KBM-7 (cell line): Measurements from ENCODE around the gene NAGK.
"Not testable (repeated sequence)": the region's sequence is repeated elsewhere in the genome, so short reads cannot be mapped to it uniquely, and the experiment has no call there.

ENCODE experiments used
- DNase-seq: peaks from one replicate; pipeline ENCODE4 v3.0.0-alpha.2; 2015
- in situ Hi-C: fragments of 300-500 bp; cut with MboI; formaldehyde crosslinking; loops from 2 replicates; pipeline ENCODE4 v1.14.3; 2020; ENCODE audit warnings: low sequenced_read_pairs, low pct_unique_long_range_greater_than_20kb, mixed read lengths

NAGK gene

DNA sequence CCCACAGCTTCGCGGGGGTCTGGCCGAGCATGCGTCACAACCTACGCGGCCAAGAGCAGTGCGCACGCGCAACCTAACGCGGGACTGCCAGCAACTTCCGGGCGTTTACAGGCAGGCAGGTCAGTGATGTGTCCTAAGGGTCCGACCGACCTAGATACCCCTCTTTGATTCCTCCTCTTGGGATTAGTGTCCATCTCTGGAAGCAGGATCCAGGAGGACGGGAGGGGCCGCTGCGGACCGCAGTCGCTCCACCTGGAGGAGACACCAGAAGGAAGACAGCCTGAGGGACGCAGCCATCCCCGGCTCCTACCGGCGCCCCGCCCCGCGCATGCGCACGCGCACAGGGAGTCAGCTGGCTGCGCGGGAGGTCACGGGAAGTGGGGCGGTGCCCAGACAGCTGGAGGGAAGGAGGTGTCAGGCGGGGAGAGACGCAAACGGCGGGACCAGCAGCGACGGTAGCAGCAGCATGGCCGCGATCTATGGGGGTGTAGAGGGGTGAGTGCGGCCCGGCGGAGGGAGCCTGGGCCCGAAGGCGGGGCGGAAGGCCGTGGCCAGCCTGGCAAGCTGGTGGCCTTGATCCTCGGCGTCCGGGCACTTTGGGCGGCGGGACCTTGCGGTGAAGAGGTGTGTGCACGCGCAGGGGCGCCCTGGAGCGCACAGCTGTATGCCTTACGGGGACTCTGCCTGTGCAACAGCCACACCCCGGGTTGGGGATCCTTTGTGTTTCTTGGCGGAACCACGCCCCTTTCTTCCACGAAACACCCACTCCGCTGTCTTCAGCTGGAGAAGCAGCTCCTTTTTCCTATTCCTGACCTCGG lies at the start of gene NAGK:
Gene NAGK (plus strand): TSS at position 431 of the 818 bp plus-strand sequence. CDS start 36 bp downstream, at position 467.
- peak; percentile 97 for DNase-seq
- in situ Hi-C loops = no loop called here

DNA sequence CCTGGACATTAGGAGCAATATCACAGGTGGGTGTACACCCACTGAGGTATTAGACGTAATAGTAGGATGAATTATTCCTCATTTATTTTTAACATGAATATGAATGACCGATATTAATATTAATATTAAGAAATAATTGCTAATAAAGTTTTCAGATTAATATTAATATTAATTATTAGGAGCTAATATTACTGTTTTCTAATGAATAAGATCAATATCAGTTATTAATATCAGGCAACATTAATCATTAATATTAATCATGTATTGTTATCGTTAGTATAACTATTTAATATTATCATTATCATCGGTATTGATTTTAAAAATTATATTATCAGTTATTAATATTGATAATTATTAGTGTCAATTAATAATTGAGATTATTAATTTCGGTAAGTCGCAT lies 48.5 kb upstream of the NAGK start:
- DNase-seq, in situ Hi-C loops: not testable (repeated sequence)

DNA sequence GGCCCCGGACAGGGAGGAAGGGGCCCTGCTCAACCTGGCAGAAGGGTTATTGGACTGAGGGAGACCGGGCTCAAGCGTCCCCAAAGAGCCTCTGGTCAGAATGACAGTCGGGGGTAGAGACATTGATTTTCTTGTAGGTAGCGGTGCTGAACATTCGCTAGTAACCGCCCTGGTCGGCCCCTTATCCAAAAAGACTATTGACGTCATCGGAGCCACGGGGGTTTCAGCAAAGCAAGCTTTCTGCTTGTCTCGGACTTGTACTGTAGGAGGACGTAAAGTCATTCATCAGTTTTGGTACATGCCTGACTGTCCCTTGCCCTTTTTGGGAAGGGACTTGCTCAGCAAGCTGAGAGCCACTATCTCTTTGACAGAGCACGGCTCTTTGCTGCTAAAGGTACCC lies 47.1 kb upstream of the NAGK start:
- DNase-seq, in situ Hi-C loops: not testable (repeated sequence)

DNA sequence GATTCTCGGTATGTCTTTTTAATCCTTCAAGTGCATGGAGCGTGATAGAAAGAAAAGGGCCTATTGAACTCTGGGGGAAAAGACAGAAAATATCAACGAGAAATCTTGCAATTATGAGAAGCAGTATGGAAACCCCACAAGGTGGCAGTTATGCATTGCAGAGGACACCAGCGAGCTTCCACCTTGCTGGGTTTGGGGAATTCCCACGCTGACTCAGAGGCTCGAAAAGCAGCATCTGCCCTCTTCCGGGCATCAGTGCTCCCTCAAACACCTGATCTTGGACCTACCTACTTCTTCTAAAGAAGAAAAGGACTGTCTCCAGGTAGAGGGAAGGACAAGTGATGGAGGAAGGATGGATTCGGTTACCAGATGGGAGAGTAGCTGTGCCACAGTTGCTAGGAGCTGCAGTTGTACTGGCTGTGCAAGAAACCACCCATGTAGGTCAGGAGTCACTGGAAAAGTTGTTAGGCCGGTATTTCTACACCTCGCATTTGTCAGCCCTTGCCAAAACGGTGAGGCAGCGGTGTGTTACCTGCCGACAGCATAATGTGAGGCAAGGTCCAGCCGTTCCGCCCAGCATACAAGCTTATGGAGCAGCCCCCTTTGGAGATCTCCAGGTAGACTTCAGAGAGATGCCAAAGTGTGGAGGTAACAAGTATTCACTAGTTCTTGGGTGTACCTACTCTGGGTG lies 44.8 kb upstream of the NAGK start:
- in situ Hi-C loops, DNase-seq: not testable (repeated sequence)

DNA sequence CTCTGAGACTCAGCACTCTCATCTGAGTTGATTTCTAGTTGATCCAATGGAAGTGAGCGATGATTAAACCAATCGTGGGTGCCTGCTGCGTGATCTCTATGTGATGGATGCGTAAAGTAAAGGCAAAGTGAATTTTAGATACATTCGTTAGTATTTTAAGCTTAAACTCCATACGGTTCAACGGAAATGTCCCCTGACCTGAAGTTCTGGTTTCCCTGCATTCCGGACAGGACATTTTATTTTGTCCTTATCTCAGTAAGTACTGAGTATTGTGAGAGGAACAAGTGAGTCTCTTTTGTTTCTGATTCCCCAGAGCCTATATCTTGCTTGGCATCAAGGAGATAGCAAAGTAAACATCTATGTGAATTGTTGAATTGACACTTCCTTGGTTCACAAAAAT lies 32.2 kb upstream of the NAGK start:
- DNase-seq, in situ Hi-C loops: not testable (repeated sequence)

DNA sequence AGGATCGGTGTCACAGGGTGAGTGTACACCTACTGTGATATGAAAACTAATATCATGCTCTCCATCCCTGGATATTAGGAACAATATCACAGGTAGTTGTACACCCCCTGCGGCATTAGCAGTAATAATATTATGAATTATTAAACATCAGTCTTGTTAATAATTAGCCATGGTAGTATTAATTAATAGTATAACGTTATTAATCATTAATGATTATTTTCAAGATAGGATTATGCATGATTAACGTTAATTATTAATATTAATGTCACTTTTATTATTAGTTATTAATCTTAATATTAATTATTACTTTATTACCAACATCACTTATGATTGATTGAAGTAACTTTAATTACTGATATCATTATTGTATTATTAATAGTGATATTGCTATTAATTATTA lies 26.2 kb upstream of the NAGK start:
- no peak for DNase-seq
- in situ Hi-C loops = no loop called here

DNA sequence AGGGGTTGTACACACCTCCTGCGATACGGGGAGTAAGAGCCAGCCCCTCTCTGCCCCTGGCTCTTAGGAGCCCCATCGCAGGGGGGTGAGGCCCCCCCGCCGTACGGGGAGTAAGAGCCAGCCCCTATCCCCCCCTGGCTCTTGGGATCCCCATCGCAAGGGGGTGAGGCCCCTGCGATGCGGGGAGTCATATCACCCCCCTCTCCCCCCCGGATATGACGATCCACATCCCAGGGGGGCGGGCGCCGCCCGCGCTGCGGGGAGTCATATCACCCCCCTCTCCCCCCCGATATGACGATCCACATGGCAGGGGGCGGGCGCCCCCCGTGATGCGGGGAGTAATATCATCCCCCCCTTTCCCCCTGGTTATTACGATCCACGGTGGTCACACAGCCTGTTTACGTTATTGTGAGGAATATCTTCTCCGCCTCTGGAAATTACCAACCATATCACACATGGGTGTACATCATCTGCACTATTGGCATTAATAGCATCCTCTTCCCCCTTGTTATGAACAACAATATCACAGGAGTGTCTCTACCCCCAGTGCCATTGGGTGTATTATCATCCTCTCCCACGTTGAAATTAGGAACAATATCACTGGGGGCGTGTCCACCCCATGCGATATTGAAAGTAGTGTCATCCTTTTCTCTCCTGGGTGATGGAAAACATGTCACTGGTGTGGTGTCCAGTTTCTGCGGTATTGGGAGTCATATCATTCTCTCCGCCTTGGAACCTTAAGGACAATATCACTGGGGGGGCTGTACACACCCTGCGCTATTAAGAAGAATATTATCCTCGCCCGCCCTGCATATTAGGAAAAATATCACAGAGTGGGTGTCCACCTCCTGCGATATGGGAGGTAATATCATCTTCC lies 24.7 kb upstream of the NAGK start:
- DNase-seq = peak; percentile 28
- in situ Hi-C loops = no loop called here

DNA sequence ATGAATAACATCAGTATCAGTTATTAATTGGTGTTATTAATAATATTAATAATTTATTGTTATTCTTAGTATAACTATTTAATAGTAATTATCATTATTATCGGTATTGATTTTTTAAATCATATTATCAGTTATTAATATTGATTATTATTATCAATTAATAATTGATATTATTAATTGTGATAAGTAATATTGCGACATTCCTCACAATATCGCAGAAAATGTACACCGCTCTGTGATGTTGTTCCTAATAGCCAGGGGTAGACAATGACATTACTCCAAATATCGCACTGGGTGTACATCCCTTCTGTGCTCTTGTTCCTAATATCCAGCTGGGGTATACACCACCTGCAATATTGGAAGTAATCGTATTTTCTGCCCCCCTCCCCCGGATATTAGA lies 23.3 kb upstream of the NAGK start:
- no peak for DNase-seq

DNA sequence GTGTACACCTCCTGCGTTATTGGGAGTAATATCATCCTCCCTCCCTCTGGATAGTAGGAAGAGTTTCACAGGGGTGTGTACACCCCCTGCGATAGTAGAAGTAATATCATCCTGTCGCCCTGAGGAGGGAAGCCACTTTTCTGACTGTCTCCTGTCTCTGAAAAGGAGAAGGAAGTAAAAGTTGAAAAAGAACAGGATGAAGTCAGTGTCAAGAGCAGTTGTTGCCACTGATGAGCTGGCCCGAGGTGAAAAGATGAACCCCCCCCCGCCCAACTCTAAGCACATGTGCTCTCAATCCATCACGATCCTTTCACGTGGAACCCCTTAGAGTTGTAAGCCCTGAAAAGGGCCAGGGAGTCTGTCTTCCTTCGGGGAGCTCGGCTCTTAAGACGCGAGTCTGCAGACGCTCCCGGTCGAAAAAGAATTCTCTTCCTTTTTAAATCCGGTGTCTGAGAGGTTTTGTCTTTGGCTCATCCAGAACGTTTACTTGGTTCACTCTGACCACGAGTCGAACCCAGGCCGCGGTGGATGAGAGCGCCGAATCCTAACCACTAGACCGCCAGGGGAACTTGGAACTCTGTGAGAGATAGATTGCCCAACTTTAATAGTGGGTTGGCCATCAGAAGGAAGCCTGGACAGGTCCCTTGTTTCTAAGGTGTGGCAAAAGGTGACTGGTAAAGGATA lies 22.4 kb upstream of the NAGK start:
- peak; percentile 53 for DNase-seq
- in situ Hi-C loops = no loop called here

More for the DNA sequence above, 23.3 kb upstream of the NAGK start:
- in situ Hi-C loops = no loop called here

DNA sequence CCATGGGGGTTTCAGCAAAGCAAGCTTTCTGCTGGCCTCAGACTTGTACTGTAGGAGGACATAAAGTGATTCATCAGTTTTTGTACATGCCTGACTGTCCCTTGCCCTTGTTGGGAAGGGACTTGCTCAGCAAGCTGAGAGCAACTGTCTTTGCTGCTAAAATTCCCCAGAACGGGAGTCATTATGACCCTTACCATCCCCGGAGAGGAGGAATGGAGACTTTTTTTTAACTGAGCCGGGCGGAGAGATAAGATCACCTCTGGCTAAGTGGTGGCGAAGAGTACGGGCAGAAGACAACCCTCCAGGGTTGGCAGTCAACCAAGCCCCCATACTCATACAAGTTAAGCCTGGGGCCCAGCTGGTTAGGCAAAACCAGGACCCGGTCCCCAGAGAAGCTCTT lies 20.4 kb upstream of the NAGK start:
- in situ Hi-C loops = no loop called here
- no peak for DNase-seq

DNA sequence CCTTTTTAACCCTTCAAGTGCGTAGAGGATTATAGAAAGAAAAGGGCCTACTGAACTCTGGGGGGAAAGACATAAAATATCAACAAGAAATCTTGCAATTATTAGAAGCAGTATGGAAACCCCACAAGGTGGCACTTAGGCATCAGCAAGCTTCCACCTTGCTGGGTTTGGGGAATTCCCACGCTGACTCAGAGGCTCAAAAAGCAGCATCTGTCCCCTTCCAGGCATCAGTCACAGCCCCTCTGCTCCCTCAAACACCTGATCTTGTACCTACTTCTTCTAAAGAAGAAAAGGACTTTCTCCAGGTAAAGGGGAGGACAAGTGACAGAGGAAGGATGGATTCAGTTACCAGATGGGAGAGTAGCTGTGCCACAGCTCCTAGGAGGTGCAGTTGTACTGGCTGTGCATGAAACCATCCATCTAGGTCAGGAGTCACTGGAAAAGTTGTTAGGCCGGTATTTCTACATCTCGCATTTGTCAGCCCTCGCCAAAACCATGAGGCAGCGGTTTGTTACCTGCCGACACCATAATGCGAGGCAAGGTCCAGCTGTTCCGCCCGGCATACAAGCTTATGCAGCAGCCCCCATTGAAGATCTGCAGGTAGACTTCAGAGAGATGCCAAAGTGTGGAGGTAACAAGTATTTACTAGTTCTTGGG lies 18.6 kb upstream of the NAGK start:
- in situ Hi-C loops, DNase-seq: not testable (repeated sequence)

DNA sequence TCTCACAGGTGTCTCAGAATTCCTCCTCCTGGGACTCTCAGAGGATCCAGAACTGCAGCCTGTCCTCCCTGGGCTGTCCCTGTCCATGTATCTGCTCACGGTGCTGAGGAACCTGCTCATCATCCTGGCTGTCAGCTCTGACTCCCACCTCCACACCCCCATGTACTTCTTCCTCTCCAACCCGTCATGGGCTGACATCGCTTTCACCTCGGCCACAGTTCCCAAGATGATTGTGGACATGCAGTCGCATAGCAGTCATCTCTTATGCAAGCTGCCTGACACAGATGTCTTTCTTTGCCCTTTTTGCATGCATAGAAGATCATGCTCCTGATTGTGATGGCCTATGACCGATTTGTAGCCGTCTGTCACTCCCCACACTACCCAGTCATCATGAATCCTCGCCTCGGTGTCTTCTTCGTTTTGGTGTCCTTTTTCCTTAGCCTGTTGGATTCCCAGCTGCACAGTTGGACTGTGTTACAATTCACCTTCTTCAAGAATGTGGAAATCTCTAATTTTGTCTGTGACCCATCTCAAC lies 13.2 kb upstream of the NAGK start:
- in situ Hi-C loops = not testable (repeated sequence)

DNA sequence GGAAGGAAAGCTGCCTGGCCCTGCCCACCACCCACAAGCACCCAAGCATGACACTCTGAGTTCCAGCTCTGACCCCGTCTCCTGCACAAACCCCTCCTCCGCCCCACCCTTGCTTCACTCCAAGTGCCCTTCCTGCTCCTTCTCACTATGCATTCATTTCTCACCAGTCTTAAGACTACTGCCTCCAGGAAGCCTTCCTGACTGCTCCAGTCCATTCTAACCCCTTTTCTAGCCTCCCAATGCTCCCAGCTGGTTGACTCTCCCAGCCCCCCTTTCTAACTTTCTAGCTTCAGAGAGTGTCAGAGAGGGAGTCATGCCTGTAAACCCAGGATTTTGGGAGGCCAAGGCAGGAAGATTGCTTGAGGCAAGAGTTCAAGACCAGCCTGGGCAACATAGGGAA lies 8.2 kb upstream of the NAGK start:
- in situ Hi-C loops = no loop called here
- DNase-seq = no peak

More for the DNA sequence above, 13.2 kb upstream of the NAGK start:
- DNase-seq = not testable (repeated sequence)

DNA sequence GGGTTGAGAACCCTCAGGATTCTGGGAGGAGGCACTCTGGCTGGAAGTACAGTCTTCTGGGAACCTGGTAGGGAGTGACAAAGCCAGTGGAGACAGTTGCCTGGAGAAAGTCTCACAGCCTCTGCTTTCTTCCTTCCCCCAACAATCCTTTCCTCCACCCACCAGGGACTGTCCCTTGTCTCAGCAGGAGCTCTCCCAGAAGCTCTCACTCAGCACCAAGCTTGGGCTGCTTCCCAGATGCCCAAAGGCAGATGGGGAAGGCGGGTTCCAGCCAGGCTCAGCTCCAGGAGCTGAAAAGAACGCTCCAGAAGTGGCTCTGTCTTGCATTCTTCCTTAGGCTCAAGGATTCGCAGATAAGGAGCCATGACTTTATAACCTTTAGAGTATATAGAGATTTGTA lies 7.6 kb upstream of the NAGK start:
- in situ Hi-C loops = no loop called here
- no peak for DNase-seq

DNA sequence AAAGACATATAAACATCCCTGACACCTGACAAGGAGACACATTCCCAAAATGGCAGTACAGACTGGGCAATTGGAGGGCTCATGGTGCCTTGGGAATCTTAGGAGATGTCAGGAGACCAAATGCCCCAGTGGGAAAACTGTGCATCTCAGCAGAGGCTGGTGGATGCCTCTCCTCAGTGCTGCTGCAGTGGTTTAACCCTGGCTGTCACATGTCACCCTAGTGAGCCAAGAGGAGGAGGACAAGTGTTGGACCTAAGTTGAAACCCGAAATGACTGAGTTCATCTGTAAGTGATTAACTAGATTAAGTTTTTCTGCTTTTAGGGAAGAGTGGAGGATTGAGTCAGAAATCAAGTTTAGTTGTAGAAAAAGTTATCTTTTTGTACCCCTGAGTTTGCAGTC lies 5.2 kb upstream of the NAGK start:
- in situ Hi-C loops = no loop called here

DNA sequence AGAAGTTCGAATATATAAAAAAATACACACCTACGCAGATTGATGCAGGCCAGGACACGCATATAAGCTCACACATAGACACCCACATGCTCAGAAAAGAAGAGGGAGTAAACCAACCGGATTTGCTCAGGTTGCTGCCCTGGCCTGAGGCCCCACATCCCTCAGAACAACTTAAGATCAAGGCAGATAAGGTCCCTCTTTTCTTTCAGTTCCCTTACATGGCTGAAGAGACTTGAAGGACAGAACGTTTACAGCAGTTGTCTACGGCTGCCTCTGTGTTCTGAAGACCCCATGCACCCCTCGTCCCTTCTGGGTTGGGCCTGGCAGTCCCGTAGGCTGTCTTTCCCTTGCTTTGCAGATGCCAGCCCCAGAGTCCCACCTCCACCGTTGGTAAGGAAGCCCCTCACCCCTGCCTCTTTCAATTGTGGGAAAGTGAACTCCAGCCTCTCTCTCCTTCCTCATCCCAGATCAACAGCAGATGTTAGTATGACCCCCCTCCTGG lies 4.3 kb upstream of the NAGK start:
- DNase-seq = no peak
- in situ Hi-C loops = no loop called here

More for the DNA sequence above, 5.2 kb upstream of the NAGK start:
- DNase-seq = no peak

DNA sequence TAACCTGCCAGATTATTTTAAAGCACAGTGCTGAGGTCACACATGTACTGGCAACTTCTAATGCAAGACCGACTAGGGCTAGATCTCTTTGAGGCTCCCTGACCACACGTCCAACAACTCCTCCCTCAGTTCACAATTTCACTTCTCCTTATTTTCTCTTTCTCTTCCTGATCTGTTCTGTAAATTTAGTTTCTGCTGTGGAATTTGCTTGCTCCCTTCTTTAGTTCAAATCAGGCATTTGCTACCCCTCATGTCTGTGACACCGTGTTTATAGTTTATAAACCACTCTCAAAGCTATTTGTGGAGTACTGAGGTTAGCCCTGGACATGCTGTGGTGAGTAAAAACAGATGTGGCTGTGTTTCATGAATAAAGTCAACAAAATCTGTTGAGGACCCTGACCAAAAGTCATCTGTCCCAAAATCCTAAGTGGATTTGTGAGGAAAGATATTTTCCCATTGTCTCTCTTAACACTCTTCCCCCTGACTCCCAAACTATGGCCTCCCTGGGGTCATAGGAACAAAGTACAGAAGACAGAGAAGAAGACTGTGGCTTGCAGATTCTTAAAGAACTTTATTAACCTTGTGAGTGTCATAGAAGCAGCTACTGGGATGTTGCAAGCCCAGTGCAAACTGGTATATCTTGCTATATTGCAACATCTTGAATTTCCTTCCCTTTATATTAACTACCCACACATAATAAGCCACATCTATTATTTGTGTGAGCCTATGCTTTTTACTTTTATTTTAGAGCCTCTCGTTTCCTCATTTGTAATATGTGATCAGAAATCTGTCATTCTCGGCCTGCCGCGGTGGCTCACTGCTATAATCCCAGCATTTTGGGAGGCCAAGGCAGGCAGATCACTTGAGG lies 3.5 kb upstream of the NAGK start:
- DNase-seq = peak; percentile 73
- in situ Hi-C loops = no loop called here
